KOPT-K1 (cell line): ENCODE results near the gene MAML1.
"Not testable (repeated sequence)": the region's sequence is repeated elsewhere in the genome, so short reads cannot be mapped to it uniquely, and the experiment has no call there.

Experiments
- H3K27ac ChIP-seq: fragments of 200-600 bp; sonication (generic); 2 replicates; pipeline ENCODE4 v1.5.1; 2016; ENCODE audit warnings: antibody characterized with exemption, mild to moderate bottlenecking, low read depth, low read length; ENCODE audit not compliant: poor library complexity, severe bottlenecking
- H3K36me3 ChIP-seq: fragments of 200-600 bp; sonication (generic); 2 replicates; pipeline ENCODE4 v1.5.1; 2017; ENCODE audit warnings: antibody characterized with exemption, mild to moderate bottlenecking, low read length, moderate library complexity; ENCODE audit not compliant: insufficient read depth
- H3K9me3 ChIP-seq: fragments of 200-600 bp; sonication (generic); 2 replicates; pipeline ENCODE4 v1.5.1; 2017; ENCODE audit warnings: antibody characterized with exemption, low read length, mild to moderate bottlenecking; ENCODE audit not compliant: insufficient read depth, poor library complexity, severe bottlenecking

MAML1 gene

DNA sequence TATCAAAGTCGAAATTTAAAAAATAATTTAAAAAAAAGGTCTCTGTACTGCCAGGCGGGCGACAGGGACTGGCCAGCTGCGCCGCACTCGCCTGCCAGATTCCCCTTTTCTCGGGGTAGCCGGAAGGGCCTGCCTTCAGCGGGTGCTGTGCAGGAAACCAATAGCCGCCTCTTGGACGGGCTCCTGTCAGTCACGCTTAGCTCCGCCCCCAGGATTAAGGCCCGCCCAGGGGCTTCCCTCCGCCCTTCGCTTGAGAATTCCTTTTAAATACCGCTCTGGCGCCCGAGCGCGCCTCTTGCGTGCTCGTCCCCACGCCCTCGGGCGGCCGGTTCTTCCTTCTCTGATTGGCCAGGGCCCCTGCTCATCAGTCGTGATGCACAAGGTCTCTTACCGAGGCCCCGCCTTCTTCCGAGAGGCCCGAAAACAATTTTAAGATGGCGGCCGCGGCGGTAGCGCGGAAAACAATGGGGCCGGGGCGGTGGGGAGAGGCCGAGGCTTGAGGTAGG lies at the start of gene MAML1:
Gene MAML1 (plus strand): TSS at position 411 of the 506 bp plus-strand sequence. CDS start 291 bp downstream, outside the sequence.
- Histone ChIP-seq H3K9me3 (no peaks in the 10 kb centered on the region), H3K36me3 (peaks cover 52% of the 10 kb centered on the region)

GRCh38 chr5:179689212-179689611 lies 43.4 kb upstream of the MAML1 start:
- H3K9me3 ChIP-seq, H3K36me3 ChIP-seq, H3K27ac ChIP-seq: not testable (repeated sequence)

More for the DNA sequence above, at the start of gene MAML1:
- H3K27ac ChIP-seq, result peak within 1 kb of the TSS; percentile 85

DNA sequence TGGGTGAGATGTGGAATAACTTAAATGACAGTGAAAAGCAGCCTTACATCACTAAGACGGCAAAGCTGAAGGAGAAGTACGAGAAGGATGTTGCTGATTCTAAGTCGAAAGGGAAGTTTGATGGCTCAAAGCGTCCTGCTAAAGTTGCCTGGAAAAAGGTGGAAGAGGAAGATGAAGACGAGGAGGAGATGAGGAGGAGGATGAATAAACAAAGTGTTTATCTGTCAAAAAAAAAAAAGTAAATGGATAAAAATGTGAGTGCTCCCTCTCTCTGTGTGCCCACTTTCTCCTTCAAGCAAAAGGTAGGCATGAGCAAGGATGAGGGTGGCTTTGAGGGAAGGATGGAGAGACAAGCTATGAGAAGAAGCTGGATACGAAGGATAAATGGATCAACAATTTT lies 38.1 kb upstream of the MAML1 start:
- H3K9me3 ChIP-seq, result no peaks in the 10 kb centered on the region
- no peak overlapping the region for H3K27ac ChIP-seq
- no peaks in the 10 kb centered on the region for H3K36me3 ChIP-seq

GRCh38 chr5:179696603-179697002 lies 36.0 kb upstream of the MAML1 start:
- Histone ChIP-seq H3K9me3 (no peaks in the 10 kb centered on the region), H3K36me3 (peaks cover 14% of the 10 kb centered on the region), H3K27ac (peak overlapping the region; percentile 16)

GRCh38 chr5:179697108-179697507 lies 35.5 kb upstream of the MAML1 start:
- H3K36me3 ChIP-seq, result peaks cover 19% of the 10 kb centered on the region
- H3K27ac ChIP-seq, result peak overlapping the region; percentile 98
- H3K9me3 ChIP-seq, result no peaks in the 10 kb centered on the region

DNA sequence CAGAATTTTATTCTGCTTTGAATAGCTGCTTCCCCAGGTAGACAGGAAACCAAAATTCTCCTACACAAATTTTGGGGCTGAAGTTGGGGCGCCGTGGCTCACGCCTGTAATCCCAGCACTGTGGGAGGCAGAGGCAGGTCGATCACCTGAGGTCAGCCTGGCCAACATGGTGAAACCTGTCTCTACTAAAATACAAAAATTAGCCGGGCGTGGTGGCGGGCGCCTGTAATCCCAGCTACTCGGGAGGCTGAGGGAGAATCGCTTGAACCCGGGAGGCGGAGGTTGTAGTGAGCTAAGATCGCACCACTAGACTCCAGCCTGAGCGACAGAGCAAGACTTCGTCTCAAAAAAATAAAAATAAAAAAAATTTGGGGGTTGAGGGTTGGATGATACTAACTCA lies 35.1 kb upstream of the MAML1 start:
- Histone ChIP-seq H3K27ac (peak overlapping the region; percentile 98), H3K36me3 (peaks cover 24% of the 10 kb centered on the region)
- H3K9me3 ChIP-seq, result not testable (repeated sequence)

DNA sequence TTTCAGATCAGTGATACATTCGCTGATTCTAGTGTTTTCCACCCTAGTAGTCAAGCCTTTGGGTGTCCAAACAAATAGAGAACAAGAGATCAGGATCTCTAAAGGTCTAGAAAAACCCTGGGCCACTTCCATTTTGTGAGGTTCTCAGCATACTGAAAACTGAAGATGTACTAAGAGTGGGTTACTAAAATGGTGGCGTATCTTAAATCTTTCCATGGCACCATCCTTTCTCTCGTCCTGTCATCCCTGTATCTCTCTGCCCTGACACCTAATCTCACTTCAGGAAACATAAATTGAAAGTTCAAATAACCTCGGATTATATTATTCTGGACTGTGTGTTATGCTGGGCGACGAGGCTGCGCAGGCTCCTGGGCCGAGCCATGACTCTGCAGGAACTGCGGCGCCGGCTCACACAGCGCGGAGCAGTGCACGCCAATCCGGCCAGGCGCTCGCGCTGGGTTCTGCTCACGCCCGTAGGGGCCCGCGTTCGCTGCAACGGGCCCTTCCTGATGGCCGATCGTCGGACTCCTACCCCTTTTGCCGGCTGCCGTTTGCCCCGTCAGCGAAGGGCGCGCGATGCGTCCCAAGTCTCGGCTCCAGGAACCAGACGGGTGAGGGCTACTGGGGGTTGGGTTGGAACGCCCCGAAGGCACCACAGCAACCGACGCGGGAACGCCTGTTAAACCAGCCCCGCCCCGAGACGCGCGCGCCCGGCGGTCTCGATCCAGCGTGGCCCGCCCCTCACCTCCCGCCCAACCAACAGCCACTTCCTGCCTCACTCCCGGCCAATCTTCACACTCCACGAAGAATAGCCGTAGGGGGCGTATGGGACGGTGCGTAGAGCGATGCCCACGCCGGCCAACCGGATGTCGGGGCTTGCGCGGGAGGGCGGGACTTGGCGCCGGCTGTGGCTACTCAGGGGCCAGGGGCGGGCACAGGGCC lies 34.4 kb upstream of the MAML1 start:
- Histone ChIP-seq H3K36me3 (peaks cover 31% of the 10 kb centered on the region), H3K9me3 (no peaks in the 10 kb centered on the region), H3K27ac (peak overlapping the region; percentile 98)

- Histone ChIP-seq H3K36me3 (peaks cover 39% of the 10 kb centered on the region), H3K9me3 (no peaks in the 10 kb centered on the region), H3K27ac (peak within 1 kb of the TSS; percentile 98)
Observed at GRCh38 chr5:179698935-179699615, 33.5 kb upstream of the MAML1 start, which contains the start of gene CANX. Gene CANX, plus strand, starts transcription at chr5:179698967. Its CDS starts 6,715 bp downstream, at chr5:179705682.

DNA sequence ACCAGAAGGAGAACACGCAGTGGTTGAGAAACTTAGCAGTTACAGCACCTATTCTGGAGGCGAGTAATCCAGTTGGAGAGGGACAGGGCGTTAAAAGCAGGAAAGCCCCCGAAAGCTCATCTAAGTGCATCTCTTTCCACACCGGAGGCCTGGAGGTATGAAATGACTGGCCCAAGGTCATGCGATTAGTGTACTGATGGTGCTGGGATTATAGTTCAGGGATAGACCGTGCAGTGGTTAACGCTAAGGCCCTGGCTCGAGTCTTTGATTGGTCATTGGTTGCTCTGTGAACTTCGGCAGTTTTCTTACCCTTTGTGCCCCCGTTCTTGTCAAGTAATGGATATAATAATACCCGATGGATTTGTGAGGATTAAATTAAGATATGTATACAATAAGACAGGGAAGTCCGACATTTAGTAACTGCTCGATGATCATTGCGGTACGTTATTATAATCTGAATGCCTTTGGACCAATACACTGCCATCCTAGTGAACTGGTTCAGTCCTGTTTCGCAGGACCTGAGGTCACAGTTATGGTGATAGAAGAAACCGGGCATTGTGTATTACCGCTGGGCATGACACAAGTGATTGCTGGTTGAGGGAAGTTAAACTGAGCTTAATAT lies 32.9 kb upstream of the MAML1 start:
- H3K27ac ChIP-seq, result peak overlapping the region; percentile 98
- H3K36me3 ChIP-seq, result peaks cover 44% of the 10 kb centered on the region
- H3K9me3 ChIP-seq, result no peaks in the 10 kb centered on the region

- Histone ChIP-seq H3K27ac (peak overlapping the region; percentile 98), H3K9me3 (no peaks in the 10 kb centered on the region), H3K36me3 (peaks cover 51% of the 10 kb centered on the region)
Observed at GRCh38 chr5:179700401-179700918, 32.2 kb upstream of the MAML1 start.

DNA sequence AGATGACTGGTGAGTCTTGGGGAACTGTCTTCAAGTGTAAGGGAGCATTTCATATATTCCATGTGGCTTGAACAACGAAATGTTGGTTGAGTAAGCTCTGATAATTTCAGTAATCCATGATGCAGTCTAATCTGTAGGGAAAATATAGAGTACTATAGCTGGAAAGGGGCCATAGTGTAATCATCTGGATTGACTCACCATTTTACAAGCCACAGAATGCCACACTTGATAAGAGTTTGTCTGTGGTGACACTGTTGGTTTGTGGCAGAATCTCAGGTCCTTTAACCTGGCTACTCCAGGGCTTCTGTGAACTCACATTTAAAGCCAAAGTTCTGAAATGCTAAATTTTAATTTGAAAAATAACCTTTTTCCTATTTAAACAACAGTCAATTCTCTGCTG lies 16.3 kb upstream of the MAML1 start:
- H3K27ac ChIP-seq, result no peak overlapping the region

GRCh38 chr5:179720222-179720621 lies 12.4 kb upstream of the MAML1 start:
- H3K9me3 ChIP-seq, result no peaks in the 10 kb centered on the region
- H3K27ac ChIP-seq, result no peak overlapping the region
- peaks cover 100% of the 10 kb centered on the region for H3K36me3 ChIP-seq

More for the DNA sequence above, 16.3 kb upstream of the MAML1 start:
- Histone ChIP-seq H3K36me3 (peaks cover 99% of the 10 kb centered on the region), H3K9me3 (no peaks in the 10 kb centered on the region)

DNA sequence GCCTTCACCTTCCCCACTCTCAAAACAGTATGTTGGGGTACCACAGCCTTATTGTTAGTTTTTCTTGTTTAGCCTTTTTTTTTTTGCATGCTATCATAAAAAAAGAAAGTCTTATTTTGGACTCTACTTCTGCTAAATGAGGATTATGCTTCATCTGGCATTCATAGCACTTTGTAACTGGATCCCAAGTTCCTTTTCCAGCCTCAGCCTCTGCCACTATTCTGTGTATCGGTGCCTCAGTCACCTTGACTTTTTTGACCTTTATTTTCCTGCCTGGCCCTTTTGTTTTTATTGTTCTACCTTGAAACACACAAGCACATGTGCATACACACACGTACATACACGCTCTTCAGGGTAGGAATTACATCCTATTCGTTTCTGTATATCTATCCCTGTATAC lies 8.5 kb upstream of the MAML1 start:
- Histone ChIP-seq H3K9me3 (no peaks in the 10 kb centered on the region), H3K27ac (no peak overlapping the region), H3K36me3 (peaks cover 100% of the 10 kb centered on the region)

GRCh38 chr5:179727106-179727505 lies 5.5 kb upstream of the MAML1 start:
- Histone ChIP-seq H3K27ac (no peak overlapping the region), H3K36me3 (peaks cover 92% of the 10 kb centered on the region), H3K9me3 (no peaks in the 10 kb centered on the region)

GRCh38 chr5:179729303-179729702 lies 3.3 kb upstream of the MAML1 start:
- Histone ChIP-seq H3K27ac (no peak overlapping the region), H3K9me3 (no peaks in the 10 kb centered on the region), H3K36me3 (peaks cover 70% of the 10 kb centered on the region)
